ENCODE data around the gene NXNL2. TPM values are rescaled to one million over a fixed set of nuclear protein-coding genes. Genes with fewer than 3 reads are reported as not detected.

Gene NXNL2
- total RNA-seq, 2 experiments from 2014 or later: not detected

DNA sequence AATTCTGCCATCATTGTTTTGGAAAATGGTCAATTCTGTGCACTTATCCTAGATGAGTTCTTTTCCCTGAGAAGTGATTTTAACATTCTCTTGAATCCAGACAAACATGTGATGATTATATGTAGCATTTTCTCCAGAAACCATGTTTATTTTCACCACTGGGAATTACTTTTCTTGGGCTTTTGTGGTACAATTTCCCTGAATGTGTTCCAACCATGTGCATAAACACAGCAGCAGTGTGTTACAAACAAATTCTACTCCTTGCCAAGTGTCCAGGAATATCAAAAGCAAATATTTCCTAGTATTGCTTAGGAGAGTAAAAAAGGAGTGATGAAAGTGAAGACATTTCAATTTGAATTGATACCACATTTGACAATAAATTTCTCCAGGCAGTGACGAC is 50.4 kb downstream of the NXNL2 start:
- H3K4me2 ChIP-seq (ENCODE audit: low read length): no peak overlapping the region
- intact Hi-C loops (cut with micrococcal nuclease; ENCODE audit: unreplicated experiment): no loop called here

GRCh38 chr9:88586452-88586851 is 51.5 kb downstream of the NXNL2 start:
- Histone ChIP-seq H3K27ac (ENCODE audit: low read depth, low read length, poor library complexity, severe bottlenecking) (no peak overlapping the region), H3K4me1 (ENCODE audit: insufficient read depth, low read length, poor library complexity, severe bottlenecking) (peaks cover 6% of the 10 kb centered on the region), H3K4me2 (ENCODE audit: low read length) (no peak overlapping the region), H3K79me2 (ENCODE audit: insufficient read depth, low read depth, low read length) (no peaks in the 10 kb centered on the region), H3K36me3 (ENCODE audit: insufficient read depth, low read length) (no peaks in the 10 kb centered on the region), H3K4me3 (ENCODE audit: low read depth, low read length, poor library complexity, severe bottlenecking) (no peak overlapping the region), H2AFZ (ENCODE audit: low read length) (no peak overlapping the region), H3K9me2 (ENCODE audit: insufficient read depth, low read length) (no peaks in the 10 kb centered on the region), H4K20me1 (ENCODE audit: insufficient read depth, low read length) (no peaks in the 10 kb centered on the region), H3K9me3 (ENCODE audit: low read length) (no peaks in the 10 kb centered on the region)
- no TSS peak for BruUV-seq (replicated peaks)
- TF ChIP-seq CTCF (conservative IDR thresholded peaks at IDR 0.05; ENCODE audit: low read length) (no peak), EZH2phosphoT487 (IDR thresholded peaks at IDR 0.05; ENCODE audit: borderline replicate concordance, low read depth, low read length) (no peak)
- no peak for DNase-seq (ENCODE audit: low spot score)
- ChIA-PET CTCF (ENCODE audit: unreplicated experiment) (no interaction called here), POLR2A (no interaction called here)
- intact Hi-C loops (cut with micrococcal nuclease; ENCODE audit: unreplicated experiment): no loop called here

More for the DNA sequence above, 50.4 kb downstream of the NXNL2 start:
- DNase-seq (ENCODE audit: low spot score): no peak
- ChIA-PET CTCF (ENCODE audit: unreplicated experiment) (no interaction called here), POLR2A (no interaction called here)
- Histone ChIP-seq H3K36me3 (ENCODE audit: insufficient read depth, low read length) (no peaks in the 10 kb centered on the region), H3K27ac (ENCODE audit: low read depth, low read length, poor library complexity, severe bottlenecking) (no peak overlapping the region), H4K20me1 (ENCODE audit: insufficient read depth, low read length) (no peaks in the 10 kb centered on the region), H3K9me2 (ENCODE audit: insufficient read depth, low read length) (no peaks in the 10 kb centered on the region), H3K4me1 (ENCODE audit: insufficient read depth, low read length, poor library complexity, severe bottlenecking) (peaks cover 6% of the 10 kb centered on the region), H2AFZ (ENCODE audit: low read length) (no peak overlapping the region), H3K4me3 (ENCODE audit: low read depth, low read length, poor library complexity, severe bottlenecking) (no peak overlapping the region), H3K9me3 (ENCODE audit: low read length) (no peaks in the 10 kb centered on the region), H3K79me2 (ENCODE audit: insufficient read depth, low read depth, low read length) (no peaks in the 10 kb centered on the region)
- no TSS peak for BruUV-seq (replicated peaks)
- TF ChIP-seq CTCF (conservative IDR thresholded peaks at IDR 0.05; ENCODE audit: low read length): no peak
- no peak for TF ChIP-seq EZH2phosphoT487 (IDR thresholded peaks at IDR 0.05; ENCODE audit: borderline replicate concordance, low read depth, low read length)

GRCh38 chr9:88587182-88587581 is 52.2 kb downstream of the NXNL2 start:
- no TSS peak for BruUV-seq (replicated peaks)
- Histone ChIP-seq H3K27ac (ENCODE audit: low read depth, low read length, poor library complexity, severe bottlenecking) (no peak overlapping the region), H3K9me2 (ENCODE audit: insufficient read depth, low read length) (no peaks in the 10 kb centered on the region), H3K4me1 (ENCODE audit: insufficient read depth, low read length, poor library complexity, severe bottlenecking) (peaks cover 6% of the 10 kb centered on the region), H3K36me3 (ENCODE audit: insufficient read depth, low read length) (no peaks in the 10 kb centered on the region), H3K9me3 (ENCODE audit: low read length) (no peaks in the 10 kb centered on the region), H4K20me1 (ENCODE audit: insufficient read depth, low read length) (no peaks in the 10 kb centered on the region), H3K4me3 (ENCODE audit: low read depth, low read length, poor library complexity, severe bottlenecking) (no peak overlapping the region), H3K79me2 (ENCODE audit: insufficient read depth, low read depth, low read length) (no peaks in the 10 kb centered on the region), H2AFZ (ENCODE audit: low read length) (no peak overlapping the region), H3K4me2 (ENCODE audit: low read length) (no peak overlapping the region)
- ChIA-PET POLR2A (no interaction called here), CTCF (ENCODE audit: unreplicated experiment) (no interaction called here)
- DNase-seq (ENCODE audit: low spot score): no peak
- intact Hi-C loops (cut with micrococcal nuclease; ENCODE audit: unreplicated experiment): no loop called here
- TF ChIP-seq CTCF (conservative IDR thresholded peaks at IDR 0.05; ENCODE audit: low read length) (no peak), EZH2phosphoT487 (IDR thresholded peaks at IDR 0.05; ENCODE audit: borderline replicate concordance, low read depth, low read length) (no peak)

Measured in OCI-LY7 (cell line).